ENCODE measurements around the gene FNDC3B. TPM values are rescaled to one million over a fixed set of nuclear protein-coding genes. Genes with fewer than 3 reads are reported as not detected.
A peak's percentile ranks its signal among the peaks of the same experiment; 100 is the strongest.

The FNDC3B gene
- total RNA-seq, 1 experiment from 2014 or later = 173 TPM

DNA sequence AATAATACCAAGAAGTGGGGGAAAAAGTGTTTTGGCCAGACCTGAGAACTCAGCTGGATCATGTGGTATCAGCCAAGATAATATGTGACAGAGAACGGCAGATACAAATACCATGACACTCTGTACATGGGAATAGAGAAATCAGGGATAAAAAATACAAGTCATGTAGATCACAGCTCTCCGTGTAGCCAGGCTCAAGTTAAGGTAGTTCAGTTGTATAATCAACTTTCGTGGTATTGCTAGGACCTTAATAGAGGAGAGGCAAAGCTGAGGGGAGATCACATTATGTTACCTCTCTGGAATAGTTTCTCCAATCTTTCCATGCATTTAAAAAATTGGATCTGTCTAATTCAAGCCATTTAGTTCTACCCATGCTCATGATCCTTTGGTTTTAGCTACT is 229.0 kb downstream of the FNDC3B start:
- in situ Hi-C loops (cut with HindIII; ENCODE audit: low pct_unique_long_range_greater_than_20kb, low sequenced_read_pairs) (no loop called here), intact Hi-C loops (cut with micrococcal nuclease; ENCODE audit: unreplicated experiment) (no loop called here)
- TF ChIP-seq SIN3A (IDR thresholded peaks at IDR 0.05; ENCODE audit: borderline replicate concordance, insufficient read depth, low read depth, low read length) = no peak
- no peak for TF ChIP-seq CTCF (IDR thresholded peaks at IDR 0.05)
- TF ChIP-seq POLR2AphosphoS5 (IDR thresholded peaks at IDR 0.05; ENCODE audit: low read depth, low read length) = no peak
- TF ChIP-seq, protein P1, sequence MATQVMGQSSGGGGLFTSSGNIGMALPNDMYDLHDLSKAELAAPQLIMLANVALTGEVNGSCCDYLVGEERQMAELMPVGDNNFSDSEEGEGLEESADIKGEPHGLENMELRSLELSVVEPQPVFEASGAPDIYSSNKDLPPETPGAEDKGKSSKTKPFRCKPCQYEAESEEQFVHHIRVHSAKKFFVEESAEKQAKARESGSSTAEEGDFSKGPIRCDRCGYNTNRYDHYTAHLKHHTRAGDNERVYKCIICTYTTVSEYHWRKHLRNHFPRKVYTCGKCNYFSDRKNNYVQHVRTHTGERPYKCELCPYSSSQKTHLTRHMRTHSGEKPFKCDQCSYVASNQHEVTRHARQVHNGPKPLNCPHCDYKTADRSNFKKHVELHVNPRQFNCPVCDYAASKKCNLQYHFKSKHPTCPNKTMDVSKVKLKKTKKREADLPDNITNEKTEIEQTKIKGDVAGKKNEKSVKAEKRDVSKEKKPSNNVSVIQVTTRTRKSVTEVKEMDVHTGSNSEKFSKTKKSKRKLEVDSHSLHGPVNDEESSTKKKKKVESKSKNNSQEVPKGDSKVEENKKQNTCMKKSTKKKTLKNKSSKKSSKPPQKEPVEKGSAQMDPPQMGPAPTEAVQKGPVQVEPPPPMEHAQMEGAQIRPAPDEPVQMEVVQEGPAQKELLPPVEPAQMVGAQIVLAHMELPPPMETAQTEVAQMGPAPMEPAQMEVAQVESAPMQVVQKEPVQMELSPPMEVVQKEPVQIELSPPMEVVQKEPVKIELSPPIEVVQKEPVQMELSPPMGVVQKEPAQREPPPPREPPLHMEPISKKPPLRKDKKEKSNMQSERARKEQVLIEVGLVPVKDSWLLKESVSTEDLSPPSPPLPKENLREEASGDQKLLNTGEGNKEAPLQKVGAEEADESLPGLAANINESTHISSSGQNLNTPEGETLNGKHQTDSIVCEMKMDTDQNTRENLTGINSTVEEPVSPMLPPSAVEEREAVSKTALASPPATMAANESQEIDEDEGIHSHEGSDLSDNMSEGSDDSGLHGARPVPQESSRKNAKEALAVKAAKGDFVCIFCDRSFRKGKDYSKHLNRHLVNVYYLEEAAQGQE (IDR thresholded peaks at IDR 0.05; ENCODE audit: insufficient read depth in 1 of 2, low read depth in 2 of 2, low read length in 1 of 2) = no peak
- no peak for TF ChIP-seq TCF7L2 (IDR thresholded peaks at IDR 0.05; ENCODE audit: low read depth, low read length)
- no peak overlapping the region for H3K4me3 ChIP-seq (ENCODE audit: low read depth in 2 of 2, low read length in 2 of 2)
- POLR2A ChIA-PET = no interaction called here
- no peaks in the 10 kb centered on the region for H3K27me3 ChIP-seq (ENCODE audit: control insufficient read depth, insufficient read depth, low read length)
- peaks cover 8% of the 10 kb centered on the region; the same call in 1 of the 2 replicates for H3K36me3 ChIP-seq (ENCODE audit: control insufficient read depth, insufficient read depth, low read length)
- TSS peak; percentile 5 for BruUV-seq (replicated peaks)
- no peak for DNase-seq (ENCODE audit: low read depth, low spot score)
- H3K4me1 ChIP-seq (ENCODE audit: control insufficient read depth, insufficient read depth, low read length) = no peaks in the 10 kb centered on the region
- no peaks in the 10 kb centered on the region for H3K9me3 ChIP-seq (ENCODE audit: control insufficient read depth, insufficient read depth, low read depth, low read length)
- no peak for ATAC-seq
- no peak overlapping the region for H3K27ac ChIP-seq (ENCODE audit: low read length)
- CTCF ChIA-PET = no interaction called here

DNA sequence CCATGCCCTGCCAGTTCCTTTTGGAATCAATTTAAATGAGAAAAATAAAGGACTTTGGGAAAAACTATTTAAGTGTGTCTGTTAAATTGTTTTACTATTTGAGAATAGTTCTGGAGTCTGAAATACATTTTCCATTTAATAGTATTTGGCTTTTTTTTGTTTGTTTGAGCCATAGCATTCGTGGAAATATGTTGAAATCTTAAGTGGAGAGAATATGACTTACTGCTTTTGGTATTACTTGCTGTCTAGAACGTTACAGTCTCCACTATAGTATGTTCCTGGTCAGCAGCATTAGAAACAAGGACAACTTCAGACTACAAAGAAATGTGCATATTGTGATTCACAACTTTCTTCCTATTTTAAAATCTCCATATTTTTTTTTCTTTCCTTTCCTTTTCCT is 229.5 kb downstream of the FNDC3B start:
- in situ Hi-C loops (cut with HindIII; ENCODE audit: low pct_unique_long_range_greater_than_20kb, low sequenced_read_pairs) (no loop called here), intact Hi-C loops (cut with micrococcal nuclease; ENCODE audit: unreplicated experiment) (no loop called here)
- Histone ChIP-seq H3K9me3 (ENCODE audit: control insufficient read depth, insufficient read depth, low read depth, low read length) (no peaks in the 10 kb centered on the region), H3K27me3 (ENCODE audit: control insufficient read depth, insufficient read depth, low read length) (no peaks in the 10 kb centered on the region), H3K4me1 (ENCODE audit: control insufficient read depth, insufficient read depth, low read length) (no peaks in the 10 kb centered on the region), H3K4me3 (ENCODE audit: low read depth in 2 of 2, low read length in 2 of 2) (no peak overlapping the region), H3K36me3 (ENCODE audit: control insufficient read depth, insufficient read depth, low read length) (peaks cover 6% of the 10 kb centered on the region; the same call in 1 of the 2 replicates), H3K27ac (ENCODE audit: low read length) (no peak overlapping the region)
- no peak for ATAC-seq
- no peak for DNase-seq (ENCODE audit: low read depth, low spot score)
- BruUV-seq (replicated peaks) = no TSS peak
- TF ChIP-seq TCF7L2 (IDR thresholded peaks at IDR 0.05; ENCODE audit: low read depth, low read length) (no peak), CTCF (IDR thresholded peaks at IDR 0.05) (no peak), POLR2AphosphoS5 (IDR thresholded peaks at IDR 0.05; ENCODE audit: low read depth, low read length) (no peak), SIN3A (IDR thresholded peaks at IDR 0.05; ENCODE audit: borderline replicate concordance, insufficient read depth, low read depth, low read length) (no peak)
- TF ChIP-seq, protein P1 (IDR thresholded peaks at IDR 0.05; ENCODE audit: insufficient read depth in 1 of 2, low read depth in 2 of 2, low read length in 1 of 2) = no peak
- ChIA-PET CTCF (no interaction called here), POLR2A (no interaction called here)
